Measurements from ENCODE around the gene ETV7.
A peak's percentile ranks its signal among the peaks of the same experiment; 100 is the strongest.
"Not testable (repeated sequence)": the region's sequence is repeated elsewhere in the genome, so short reads cannot be mapped to it uniquely, and the experiment has no call there.

Gene ETV7

DNA sequence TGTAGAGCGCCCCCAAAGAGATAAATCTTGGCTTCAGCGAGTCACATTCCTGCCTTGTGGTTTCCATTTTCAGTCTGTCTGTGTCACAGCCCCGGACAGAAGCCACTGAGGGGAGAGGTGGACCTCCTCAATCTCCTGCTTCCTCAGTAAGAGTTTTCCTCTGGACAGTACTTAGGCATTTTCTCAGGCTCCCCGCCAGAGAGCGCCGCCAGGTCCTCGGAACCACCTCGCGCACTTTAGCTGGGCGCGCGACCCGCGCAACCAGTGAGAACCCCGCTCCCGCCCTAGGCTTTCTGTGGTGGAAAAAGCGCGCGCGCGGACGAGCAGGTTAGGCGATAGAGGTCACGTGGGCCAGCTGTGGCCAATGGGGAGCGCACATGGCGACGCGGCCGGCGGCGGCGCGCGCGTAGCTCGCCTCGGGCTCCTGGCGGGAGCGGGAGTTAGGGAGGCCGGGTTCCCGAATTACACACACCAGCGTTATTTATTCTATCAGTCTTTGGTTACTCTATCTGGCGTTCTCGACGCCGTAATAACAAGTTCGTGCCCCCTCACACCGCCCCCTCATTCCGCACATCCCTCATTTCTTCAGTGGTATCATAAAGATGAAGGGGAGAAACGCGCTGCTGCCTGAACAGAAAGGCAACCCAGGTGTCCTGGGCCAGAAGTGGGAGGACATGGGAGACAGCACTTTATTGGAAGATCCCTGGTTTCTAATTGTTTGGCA is 35.8 kb upstream of the ETV7 start:
- Histone ChIP-seq H3K9me3 (ENCODE audit: insufficient read depth, low read length) (no peaks in the 10 kb centered on the region), H3K4me3 (ENCODE audit: insufficient read length, low read depth) (peak overlapping the region; percentile 50), H3K27me3 (ENCODE audit: insufficient read depth, insufficient read length) (no peaks in the 10 kb centered on the region), H3K9ac (ENCODE audit: insufficient read length, low read depth) (peak overlapping the region; percentile 74), H3K36me3 (ENCODE audit: insufficient read depth, insufficient read length, low read length) (no peaks in the 10 kb centered on the region), H3K4me1 (ENCODE audit: insufficient read depth, insufficient read length) (no peaks in the 10 kb centered on the region)
- no peak for TF ChIP-seq YY1 (IDR thresholded peaks at IDR 0.05; ENCODE audit: insufficient read depth, insufficient read length)
- TF ChIP-seq SUZ12 (IDR thresholded peaks at IDR 0.05; ENCODE audit: extremely low read depth, insufficient read depth, insufficient read length) = no peak
- no peak for TF ChIP-seq ZNF274 (IDR thresholded peaks at IDR 0.05; ENCODE audit: low read depth, low read length)
- DNase-seq (ENCODE audit: low read depth, low spot score) = peak; percentile 94

- Histone ChIP-seq H3K9me3 (ENCODE audit: insufficient read depth, low read length) (no peaks in the 10 kb centered on the region), H3K4me1 (ENCODE audit: insufficient read depth, insufficient read length) (no peaks in the 10 kb centered on the region), H3K9ac (ENCODE audit: insufficient read length, low read depth) (no peak overlapping the region), H3K4me3 (ENCODE audit: insufficient read length, low read depth) (no peak overlapping the region), H3K36me3 (ENCODE audit: insufficient read depth, insufficient read length, low read length) (no peaks in the 10 kb centered on the region), H3K27me3 (ENCODE audit: insufficient read depth, insufficient read length) (no peaks in the 10 kb centered on the region)
- no peak for DNase-seq (ENCODE audit: low read depth, low spot score)
- TF ChIP-seq SUZ12 (IDR thresholded peaks at IDR 0.05; ENCODE audit: extremely low read depth, insufficient read depth, insufficient read length) (no peak), ZNF274 (IDR thresholded peaks at IDR 0.05; ENCODE audit: low read depth, low read length) (no peak), YY1 (IDR thresholded peaks at IDR 0.05; ENCODE audit: insufficient read depth, insufficient read length) (no peak)
Measured at GRCh38 chr6:36422714-36423100, 35.2 kb upstream of the ETV7 start.

GRCh38 chr6:36419310-36419709 is 31.8 kb upstream of the ETV7 start:
- no peaks in the 10 kb centered on the region for H3K4me1 ChIP-seq (ENCODE audit: insufficient read depth, insufficient read length)
- no peak overlapping the region for H3K9ac ChIP-seq (ENCODE audit: insufficient read length, low read depth)
- no peak for TF ChIP-seq SUZ12 (IDR thresholded peaks at IDR 0.05; ENCODE audit: extremely low read depth, insufficient read depth, insufficient read length)
- no peak for TF ChIP-seq ZNF274 (IDR thresholded peaks at IDR 0.05; ENCODE audit: low read depth, low read length)
- no peak for TF ChIP-seq YY1 (IDR thresholded peaks at IDR 0.05; ENCODE audit: insufficient read depth, insufficient read length)
- no peak overlapping the region for H3K4me3 ChIP-seq (ENCODE audit: insufficient read length, low read depth)
- no peaks in the 10 kb centered on the region for H3K9me3 ChIP-seq (ENCODE audit: insufficient read depth, low read length)
- H3K36me3 ChIP-seq (ENCODE audit: insufficient read depth, insufficient read length, low read length) = no peaks in the 10 kb centered on the region
- no peaks in the 10 kb centered on the region for H3K27me3 ChIP-seq (ENCODE audit: insufficient read depth, insufficient read length)
- no peak for DNase-seq (ENCODE audit: low read depth, low spot score)

DNA sequence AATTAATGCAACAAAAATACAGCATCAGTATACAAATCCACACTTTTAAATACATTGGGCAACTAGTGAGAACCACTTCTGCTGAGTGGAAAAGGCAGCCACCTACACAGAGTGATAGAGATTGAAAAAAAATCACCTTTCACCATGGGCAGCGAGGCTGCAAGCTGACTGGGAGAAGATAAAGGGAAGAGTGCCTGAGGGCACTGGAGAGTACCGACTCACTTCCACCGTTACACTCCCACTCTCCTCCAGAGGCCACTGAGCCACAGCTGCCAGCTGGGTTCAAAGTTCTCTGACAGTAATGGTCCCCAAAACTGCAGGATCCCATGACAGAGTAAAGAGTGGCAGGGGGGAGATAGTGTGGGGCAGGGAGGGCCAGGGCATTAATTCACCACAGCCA is 31.1 kb upstream of the ETV7 start:
- Histone ChIP-seq H3K9ac (ENCODE audit: insufficient read length, low read depth) (no peak overlapping the region), H3K4me1 (ENCODE audit: insufficient read depth, insufficient read length) (no peaks in the 10 kb centered on the region), H3K9me3 (ENCODE audit: insufficient read depth, low read length) (peaks cover 2% of the 10 kb centered on the region; the same call in 1 of the 2 replicates), H3K36me3 (ENCODE audit: insufficient read depth, insufficient read length, low read length) (no peaks in the 10 kb centered on the region), H3K4me3 (ENCODE audit: insufficient read length, low read depth) (no peak overlapping the region), H3K27me3 (ENCODE audit: insufficient read depth, insufficient read length) (no peaks in the 10 kb centered on the region)
- TF ChIP-seq ZNF274 (IDR thresholded peaks at IDR 0.05; ENCODE audit: low read depth, low read length) (no peak), SUZ12 (IDR thresholded peaks at IDR 0.05; ENCODE audit: extremely low read depth, insufficient read depth, insufficient read length) (no peak)
- DNase-seq (ENCODE audit: low read depth, low spot score) = no peak

DNA sequence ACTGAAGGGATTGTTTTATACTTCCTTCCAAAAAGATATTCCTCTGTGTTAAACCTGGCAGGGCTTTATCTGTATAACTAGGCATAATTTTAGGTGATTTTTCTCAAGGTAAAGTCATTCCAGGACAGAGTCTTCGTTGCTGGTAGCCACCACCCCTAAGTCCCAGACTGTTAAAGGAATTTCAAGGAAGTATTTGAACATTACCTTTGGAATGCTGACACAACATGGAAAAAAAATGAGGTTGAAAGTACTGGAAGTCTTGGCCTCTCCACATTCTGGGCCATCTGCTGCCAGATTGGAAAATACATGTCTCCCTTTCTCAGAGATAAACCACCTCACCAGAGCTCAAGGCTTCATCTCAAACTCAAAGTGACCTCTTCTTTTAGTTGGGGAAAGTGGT is 27.0 kb upstream of the ETV7 start:
- Histone ChIP-seq H3K9ac (ENCODE audit: insufficient read length, low read depth) (no peak overlapping the region), H3K4me3 (ENCODE audit: insufficient read length, low read depth) (no peak overlapping the region), H3K9me3 (ENCODE audit: insufficient read depth, low read length) (peaks cover 3% of the 10 kb centered on the region; the same call in 1 of the 2 replicates), H3K27me3 (ENCODE audit: insufficient read depth, insufficient read length) (no peaks in the 10 kb centered on the region), H3K36me3 (ENCODE audit: insufficient read depth, insufficient read length, low read length) (no peaks in the 10 kb centered on the region), H3K4me1 (ENCODE audit: insufficient read depth, insufficient read length) (no peaks in the 10 kb centered on the region)
- DNase-seq (ENCODE audit: low read depth, low spot score) = no peak
- no peak for TF ChIP-seq ZNF274 (IDR thresholded peaks at IDR 0.05; ENCODE audit: low read depth, low read length)
- no peak for TF ChIP-seq SUZ12 (IDR thresholded peaks at IDR 0.05; ENCODE audit: extremely low read depth, insufficient read depth, insufficient read length)
- TF ChIP-seq YY1 (IDR thresholded peaks at IDR 0.05; ENCODE audit: insufficient read depth, insufficient read length) = no peak

GRCh38 chr6:36413489-36414480 is 26.3 kb upstream of the ETV7 start:
- Histone ChIP-seq H3K4me3 (ENCODE audit: insufficient read length, low read depth) (no peak overlapping the region), H3K9me3 (ENCODE audit: insufficient read depth, low read length) (peaks cover 3% of the 10 kb centered on the region; the same call in 1 of the 2 replicates), H3K9ac (ENCODE audit: insufficient read length, low read depth) (no peak overlapping the region), H3K36me3 (ENCODE audit: insufficient read depth, insufficient read length, low read length) (no peaks in the 10 kb centered on the region), H3K27me3 (ENCODE audit: insufficient read depth, insufficient read length) (no peaks in the 10 kb centered on the region), H3K4me1 (ENCODE audit: insufficient read depth, insufficient read length) (no peaks in the 10 kb centered on the region)
- TF ChIP-seq SUZ12 (IDR thresholded peaks at IDR 0.05; ENCODE audit: extremely low read depth, insufficient read depth, insufficient read length) = no peak
- no peak for TF ChIP-seq YY1 (IDR thresholded peaks at IDR 0.05; ENCODE audit: insufficient read depth, insufficient read length)
- no peak for TF ChIP-seq ZNF274 (IDR thresholded peaks at IDR 0.05; ENCODE audit: low read depth, low read length)
- no peak for DNase-seq (ENCODE audit: low read depth, low spot score)

DNA sequence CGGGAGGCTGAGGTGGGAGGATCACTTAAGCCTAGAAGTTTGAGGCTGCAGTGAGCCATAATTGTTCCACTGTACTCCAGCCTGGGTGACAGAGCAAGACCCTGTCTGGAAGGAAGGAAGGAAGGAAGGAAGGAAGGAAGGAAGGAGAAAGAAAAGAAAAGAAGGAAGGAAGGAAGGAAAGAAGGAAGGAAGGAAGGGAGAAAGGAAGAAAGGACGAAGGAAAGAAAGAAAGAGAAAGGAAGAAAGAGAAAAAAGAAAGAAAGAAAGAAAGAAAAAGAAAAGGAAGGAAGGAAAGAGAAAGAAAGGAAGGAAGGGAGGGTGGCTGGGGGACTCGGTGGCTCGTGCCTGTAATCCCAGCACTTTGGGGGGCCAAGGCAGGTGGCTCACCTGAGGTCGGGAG is 22.2 kb upstream of the ETV7 start:
- not testable (repeated sequence) for H3K36me3 ChIP-seq (ENCODE audit: insufficient read depth, insufficient read length, low read length); H3K9me3 ChIP-seq (ENCODE audit: insufficient read depth, low read length); H3K4me3 ChIP-seq (ENCODE audit: insufficient read length, low read depth); H3K4me1 ChIP-seq (ENCODE audit: insufficient read depth, insufficient read length); H3K27me3 ChIP-seq (ENCODE audit: insufficient read depth, insufficient read length); DNase-seq (ENCODE audit: low read depth, low spot score); H3K9ac ChIP-seq (ENCODE audit: insufficient read length, low read depth)
